Measurements from ENCODE around the gene RNPEPL1.

GRCh38 chr2:240553956-240554480 is 14.3 kb upstream of the RNPEPL1 start:
- no peak for TF ChIP-seq SRF (IDR thresholded peaks at IDR 0.05; ENCODE audit: low read depth in 2 of 2, low read length in 2 of 2)
- no peak for TF ChIP-seq PML (IDR thresholded peaks at IDR 0.05; ENCODE audit: low read length)
- TF ChIP-seq CREB1 (IDR thresholded peaks at IDR 0.05; ENCODE audit: low read depth), result no peak

Data from GM12878 (cell line).